ENCODE measurements around the gene PRPS1L1. TPM values are rescaled to one million over a fixed set of nuclear protein-coding genes. Genes with fewer than 3 reads are reported as not detected.

The PRPS1L1 gene
- polyA plus RNA-seq (2013, experiment 1 of 2; ENCODE audit: insufficient read length) = not detected
- polyA plus RNA-seq (2013, experiment 2 of 2; ENCODE audit: insufficient read length) = not detected

DNA sequence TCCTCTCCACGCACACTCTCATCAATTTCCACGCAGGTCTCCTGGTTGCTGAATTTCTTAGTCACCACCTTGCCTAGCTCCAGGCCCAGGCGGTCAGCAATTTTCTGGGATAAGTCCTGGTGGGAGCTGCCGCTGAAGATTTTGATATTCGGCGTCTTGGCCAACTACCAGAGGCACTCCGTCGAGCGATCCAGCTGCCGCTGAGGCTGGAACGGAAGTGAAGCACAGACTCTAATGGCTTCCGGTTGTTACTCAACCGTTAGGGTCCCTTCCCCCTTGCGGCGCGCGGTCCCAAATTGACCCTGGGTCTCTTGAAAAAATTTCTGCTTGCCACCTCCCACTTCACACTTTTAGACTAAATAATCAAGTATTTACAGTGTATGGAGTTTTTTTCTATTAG is at the start of gene PRPS1L1:
PRPS1L1 (minus strand) TSS at position 219 of the 400 bp plus-strand sequence.
- no peak for DNase-seq

GRCh38 chr7:18076461-18076860 is 48.8 kb upstream of the PRPS1L1 start:
- no peak for DNase-seq

GRCh38 chr7:18068745-18069144 is 41.1 kb upstream of the PRPS1L1 start:
- no peak for DNase-seq

- peak; percentile 31 for DNase-seq
These were observed 36.7 kb upstream of the PRPS1L1 start for GRCh38 chr7:18064242-18064838.

GRCh38 chr7:18063149-18063901 is 35.7 kb upstream of the PRPS1L1 start:
- DNase-seq = no peak

DNA sequence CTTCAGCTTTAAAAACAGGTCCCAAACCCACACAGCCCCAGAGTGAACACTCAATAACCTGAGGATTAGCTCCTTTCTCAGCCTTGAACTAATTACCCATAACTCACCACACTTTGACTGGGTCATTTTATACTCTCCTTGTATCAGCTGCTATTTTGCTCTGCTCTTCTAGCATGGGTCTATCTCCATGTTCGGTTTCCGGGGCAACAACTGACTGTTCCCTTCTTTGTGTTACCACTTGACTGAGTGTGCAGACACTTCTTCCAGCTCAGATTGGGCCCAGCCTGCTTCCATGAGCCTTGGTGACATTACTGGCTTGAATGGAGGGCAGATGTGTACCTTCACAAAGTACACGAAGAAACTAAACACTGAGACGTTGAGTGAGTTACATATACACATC is 31.5 kb upstream of the PRPS1L1 start:
- no peak for DNase-seq

GRCh38 chr7:18053941-18054340 is 26.3 kb upstream of the PRPS1L1 start:
- DNase-seq = no peak

GRCh38 chr7:18053177-18053928 is 25.7 kb upstream of the PRPS1L1 start:
- no peak for DNase-seq

- DNase-seq = no peak
These were observed 21.6 kb upstream of the PRPS1L1 start for GRCh38 chr7:18049262-18049661.

DNA sequence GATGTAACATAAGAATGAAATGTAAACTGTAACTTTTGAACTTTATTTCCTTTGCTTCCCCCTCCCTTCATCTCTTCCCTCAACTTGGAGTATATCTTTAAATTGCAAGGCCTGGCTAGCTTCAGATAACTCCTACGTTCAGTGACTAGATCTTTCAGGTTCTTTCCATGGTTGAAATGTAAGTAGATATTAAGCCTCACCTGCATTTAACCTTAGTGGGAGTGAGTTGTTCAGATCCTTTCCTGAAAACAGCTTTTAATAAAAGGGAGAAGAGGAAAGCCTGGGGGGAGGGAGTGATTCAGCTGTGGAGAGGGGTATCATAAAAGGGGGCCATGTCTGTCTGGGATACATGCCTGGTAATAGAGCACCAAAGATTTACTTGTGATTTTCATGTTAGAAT is 19.0 kb upstream of the PRPS1L1 start:
- no peak for DNase-seq

DNA sequence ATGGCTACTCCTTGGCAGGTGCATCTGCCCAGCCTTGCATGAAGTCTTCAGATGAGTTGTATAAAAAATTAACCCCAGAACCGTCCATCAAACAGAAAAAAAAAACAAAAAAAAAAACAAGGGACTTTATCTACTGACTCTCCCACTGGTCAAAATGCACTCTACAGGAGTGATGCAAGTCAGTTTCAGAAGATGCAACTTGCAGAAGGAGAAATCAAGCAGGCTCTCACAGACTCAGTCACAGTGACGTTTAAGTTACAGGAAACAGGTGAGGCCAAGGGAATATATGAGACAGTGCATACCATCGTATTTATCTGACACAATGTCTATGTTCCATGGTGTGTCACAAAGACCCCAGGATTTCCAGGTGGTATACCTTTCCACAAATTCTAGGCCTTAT is 17.5 kb upstream of the PRPS1L1 start:
- DNase-seq = no peak

DNA sequence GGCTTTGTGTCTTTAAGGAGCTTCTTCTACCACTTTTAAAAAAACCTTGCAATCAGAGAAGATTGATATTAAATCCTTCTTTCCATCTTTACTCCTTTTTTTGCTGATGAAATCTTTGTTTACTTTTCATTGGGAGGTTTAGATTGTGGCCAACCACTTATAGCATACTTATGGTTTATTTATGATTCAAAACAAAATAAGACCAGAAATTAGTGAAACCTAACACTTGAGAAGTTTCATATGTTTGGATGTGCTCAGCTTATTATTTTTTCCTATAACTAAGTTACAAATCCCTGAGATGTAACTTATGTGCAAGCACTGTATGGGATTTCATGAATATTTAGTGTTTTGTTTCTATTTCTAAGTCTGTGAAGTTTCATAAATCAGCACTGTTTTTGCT is 13.5 kb upstream of the PRPS1L1 start:
- DNase-seq = no peak

DNA sequence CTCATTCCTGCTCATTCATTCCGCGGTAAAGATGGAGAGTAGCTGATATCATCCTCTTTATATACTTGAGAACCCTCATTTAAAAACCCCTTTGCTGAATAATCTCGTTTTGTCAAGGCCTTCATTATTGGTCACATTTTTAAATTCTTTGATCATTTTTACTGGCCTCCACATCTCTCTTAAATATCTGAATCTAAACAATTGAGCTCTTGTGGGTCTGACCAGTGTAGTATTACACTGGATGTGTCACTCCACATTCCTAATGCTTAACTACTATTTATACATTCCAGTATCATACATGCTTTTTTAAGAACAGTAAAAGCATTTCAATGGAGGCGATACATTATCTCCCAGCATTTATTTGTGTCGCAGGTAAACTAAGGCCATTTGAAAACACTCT is 12.6 kb upstream of the PRPS1L1 start:
- DNase-seq = peak; percentile 84

- no peak for DNase-seq
These were observed 10.7 kb upstream of the PRPS1L1 start for GRCh38 chr7:18038382-18038781.

DNA sequence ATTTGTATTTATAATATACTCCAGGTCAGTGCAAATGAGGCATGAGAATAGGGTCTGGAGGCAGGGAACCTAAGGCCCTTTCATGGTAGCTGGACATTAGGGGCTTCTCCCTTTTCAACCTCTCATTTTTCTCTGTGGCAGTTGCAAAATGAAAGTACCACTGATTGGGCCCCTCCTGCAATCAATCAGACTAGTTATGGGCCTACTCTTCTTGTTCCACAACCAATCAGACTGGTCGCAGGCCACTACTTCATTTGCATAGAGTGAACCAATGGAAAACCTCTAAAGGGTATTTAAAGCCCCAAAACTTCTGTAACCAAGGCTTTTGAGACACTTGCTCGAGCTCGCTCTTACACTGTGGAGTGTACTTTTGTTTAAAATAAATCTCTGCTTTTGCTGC is 10.0 kb upstream of the PRPS1L1 start:
- no peak for DNase-seq

DNA sequence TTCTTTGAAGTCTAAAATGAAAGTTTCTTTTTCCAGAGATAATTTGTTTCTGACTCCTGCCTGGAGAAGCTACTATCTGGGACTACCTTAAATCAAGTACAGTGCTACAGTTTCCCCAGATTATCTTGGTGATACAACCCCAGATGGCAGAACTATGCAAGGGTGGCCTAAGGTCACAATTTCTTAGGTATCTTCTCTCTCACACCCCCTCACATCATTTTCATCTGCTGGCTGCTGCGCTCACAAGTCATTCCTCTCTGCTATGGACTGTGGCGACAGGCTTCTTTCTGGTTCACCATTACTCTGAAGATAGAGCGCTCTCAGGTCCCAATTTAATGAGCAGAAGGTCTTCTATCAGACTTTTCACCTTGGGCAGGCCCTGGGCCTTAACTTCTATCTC is 9.1 kb upstream of the PRPS1L1 start:
- no peak for DNase-seq

- DNase-seq = no peak
These were observed 3.1 kb upstream of the PRPS1L1 start for GRCh38 chr7:18030758-18031157.

DNA sequence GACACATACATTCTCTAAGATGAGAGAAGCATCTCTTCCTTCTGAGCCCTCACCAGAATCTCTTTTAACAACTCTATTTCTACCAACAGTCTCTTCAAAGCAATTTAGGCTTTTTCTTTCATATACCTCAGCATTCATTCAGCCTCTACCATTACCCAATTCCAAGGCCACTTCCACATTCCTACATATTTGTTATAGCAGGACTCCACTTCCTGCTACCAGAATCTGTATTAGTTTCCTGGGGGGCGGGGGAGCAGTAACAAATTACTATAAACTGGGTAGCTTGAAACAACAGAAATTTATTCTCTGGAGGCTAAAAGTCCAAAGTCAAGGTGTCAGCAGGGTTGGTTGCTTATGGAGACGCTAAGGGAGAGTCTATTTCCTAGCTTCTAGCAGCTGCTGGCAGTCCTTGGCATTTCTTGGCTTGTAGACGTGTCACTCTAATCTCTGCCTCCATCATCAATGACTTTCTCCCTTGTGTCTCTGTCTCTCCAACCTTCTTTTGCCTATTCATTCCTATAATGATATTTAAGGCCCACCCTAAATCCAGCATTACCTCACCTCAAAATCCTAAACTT is 7.4 kb downstream of the PRPS1L1 start:
- peak; percentile 40 for DNase-seq

DNA sequence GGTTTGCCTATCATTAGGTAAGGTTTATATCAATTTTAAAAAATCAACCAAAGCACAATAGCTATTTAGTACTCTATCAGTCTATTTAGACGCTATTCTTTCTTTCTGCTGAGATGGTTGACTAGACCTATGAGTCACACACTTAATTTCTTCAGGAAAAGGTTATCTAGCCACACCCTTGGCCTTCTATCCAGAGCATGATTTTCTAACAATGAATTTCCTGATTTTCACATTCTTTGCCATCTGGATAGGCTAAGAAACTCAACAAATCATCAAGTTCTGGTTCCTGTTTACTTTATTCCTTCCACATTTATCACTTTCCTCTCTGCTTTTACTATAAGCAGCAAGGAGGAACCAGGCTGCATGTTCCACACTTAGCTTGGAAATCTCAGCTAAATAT is 8.1 kb downstream of the PRPS1L1 start:
- peak; percentile 68 for DNase-seq

GRCh38 chr7:18018296-18019215 is 9.1 kb downstream of the PRPS1L1 start:
- DNase-seq = no peak

GRCh38 chr7:18016547-18017444 is 10.8 kb downstream of the PRPS1L1 start:
- DNase-seq = no peak

Data from fibroblast of skin of back (primary cell).